ENCODE results near the gene ZFP36L1. TPM values are rescaled to one million over a fixed set of nuclear protein-coding genes. Genes with fewer than 3 reads are reported as not detected.

Gene ZFP36L1
- total RNA-seq, 2 donors from 2014 or later = 97.0 to 123 TPM

GRCh38 chr14:68794130-68794850 lies 1.4 kb upstream of the ZFP36L1 start:
- no peaks in the 10 kb centered on the region for H3K36me3 ChIP-seq
- intact Hi-C loops (cut with DNase I) = loop anchor here (10.0 kb wide), 1 partner anchor 269 kb away; no protein-coding TSS in a partner anchor
- no peaks in the 10 kb centered on the region for H3K9me3 ChIP-seq
- H3K27ac ChIP-seq = peak overlapping the region; percentile 100
- TF ChIP-seq CTCF (IDR thresholded peaks at IDR 0.05) = no peak
- H3K9ac ChIP-seq (ENCODE audit: low read depth in 2 of 2, low read length in 2 of 2) = peak overlapping the region; percentile 99 to 100
- no peaks in the 10 kb centered on the region for H3K4me1 ChIP-seq
- peak overlapping the region; percentile 74 for H3K4me3 ChIP-seq
- H3K27me3 ChIP-seq = no peaks in the 10 kb centered on the region
- DNase-seq = peak; percentile 79

GRCh38 chr14:68793734-68794129 lies 865 bp upstream of the ZFP36L1 start:
- intact Hi-C loops (cut with DNase I) = loop anchor here (10.0 kb wide), 1 partner anchor 269 kb away; no protein-coding TSS in a partner anchor
- Histone ChIP-seq H3K36me3 (no peaks in the 10 kb centered on the region), H3K4me3 (peak overlapping the region; percentile 74), H3K27me3 (no peaks in the 10 kb centered on the region), H3K9me3 (no peaks in the 10 kb centered on the region), H3K27ac (peak overlapping the region; percentile 100), H3K4me1 (no peaks in the 10 kb centered on the region), H3K9ac (ENCODE audit: low read depth in 2 of 2, low read length in 2 of 2) (peak overlapping the region; percentile 99 to 100)
- no peak for TF ChIP-seq CTCF (IDR thresholded peaks at IDR 0.05)
- DNase-seq = no peak

GRCh38 chr14:68792678-68792978 lies 239 bp downstream of the ZFP36L1 start:
- Histone ChIP-seq H3K4me3 (peak overlapping the region; percentile 74), H3K9ac (ENCODE audit: low read depth in 2 of 2, low read length in 2 of 2) (peak overlapping the region; percentile 97 to 100), H3K36me3 (no peaks in the 10 kb centered on the region), H3K9me3 (no peaks in the 10 kb centered on the region), H3K4me1 (no peaks in the 10 kb centered on the region), H3K27me3 (no peaks in the 10 kb centered on the region), H3K27ac (peak overlapping the region; percentile 100)
- no peak for TF ChIP-seq CTCF (IDR thresholded peaks at IDR 0.05)
- no peak for DNase-seq
- intact Hi-C loops (cut with DNase I) = loop anchor here (10.0 kb wide), 1 partner anchor 268 kb away; no protein-coding TSS in a partner anchor

GRCh38 chr14:68791902-68792677 lies 777 bp downstream of the ZFP36L1 start:
- intact Hi-C loops (cut with DNase I) = loop anchor here (10.0 kb wide), 1 partner anchor 267 kb away; no protein-coding TSS in a partner anchor
- DNase-seq = peak; percentile 56
- Histone ChIP-seq H3K4me1 (no peaks in the 10 kb centered on the region), H3K36me3 (no peaks in the 10 kb centered on the region), H3K27ac (peak overlapping the region; percentile 100), H3K9ac (ENCODE audit: low read depth in 2 of 2, low read length in 2 of 2) (peak overlapping the region; percentile 97 to 100), H3K9me3 (no peaks in the 10 kb centered on the region), H3K27me3 (no peaks in the 10 kb centered on the region), H3K4me3 (peak overlapping the region; percentile 74)
- TF ChIP-seq CTCF (IDR thresholded peaks at IDR 0.05) = no peak

GRCh38 chr14:68791078-68791901 lies 1.6 kb downstream of the ZFP36L1 start:
- peak; percentile 60 for DNase-seq
- no peaks in the 10 kb centered on the region for H3K9me3 ChIP-seq
- no peaks in the 10 kb centered on the region for H3K27me3 ChIP-seq
- peak overlapping the region; percentile 74 for H3K4me3 ChIP-seq
- no peaks in the 10 kb centered on the region for H3K4me1 ChIP-seq
- H3K27ac ChIP-seq = peak overlapping the region; percentile 100
- peak overlapping the region; percentile 97 to 100 for H3K9ac ChIP-seq (ENCODE audit: low read depth in 2 of 2, low read length in 2 of 2)
- no peaks in the 10 kb centered on the region for H3K36me3 ChIP-seq
- no peak for TF ChIP-seq CTCF (IDR thresholded peaks at IDR 0.05)
- intact Hi-C loops (cut with DNase I) = loop anchor here (10.0 kb wide), 1 partner anchor 266 kb away; no protein-coding TSS in a partner anchor

All from colonic mucosa (tissue), 4 donors.